GM18870 (cell line): ENCODE results near the gene SPX.

ENCODE experiments used
- ATAC-seq: cut with Tn5 transposase; IDR thresholded peaks from one replicate; pipeline ENCODE4 v1.9.1; 2021; ENCODE audit warnings: moderate library complexity; ENCODE audit not compliant: unreplicated experiment

The SPX gene, protein sequence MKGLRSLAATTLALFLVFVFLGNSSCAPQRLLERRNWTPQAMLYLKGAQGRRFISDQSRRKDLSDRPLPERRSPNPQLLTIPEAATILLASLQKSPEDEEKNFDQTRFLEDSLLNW

DNA sequence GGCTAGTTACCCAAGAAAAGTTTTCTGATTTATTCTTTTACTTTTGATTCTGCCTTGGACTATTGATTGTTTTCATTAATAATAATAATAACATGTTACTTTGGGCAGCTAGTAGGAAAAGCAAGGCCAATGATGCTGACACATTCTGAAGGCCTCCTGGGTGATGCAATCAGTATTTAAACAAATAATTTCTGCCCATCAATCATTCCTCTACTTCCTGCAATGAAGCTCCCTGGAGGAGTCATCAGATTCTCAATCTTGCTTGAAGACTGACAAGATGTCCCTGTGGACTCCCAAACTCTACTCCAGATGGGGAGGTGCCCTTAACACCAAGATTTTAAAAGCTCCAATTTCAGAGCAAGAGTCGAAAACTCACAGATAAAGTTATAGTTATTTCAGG is at the start of gene SPX:
TSS of gene SPX (plus strand) at position 244 of the 400 bp plus-strand sequence. CDS start 177 bp downstream, outside the sequence.
- ATAC-seq, result no peak

DNA sequence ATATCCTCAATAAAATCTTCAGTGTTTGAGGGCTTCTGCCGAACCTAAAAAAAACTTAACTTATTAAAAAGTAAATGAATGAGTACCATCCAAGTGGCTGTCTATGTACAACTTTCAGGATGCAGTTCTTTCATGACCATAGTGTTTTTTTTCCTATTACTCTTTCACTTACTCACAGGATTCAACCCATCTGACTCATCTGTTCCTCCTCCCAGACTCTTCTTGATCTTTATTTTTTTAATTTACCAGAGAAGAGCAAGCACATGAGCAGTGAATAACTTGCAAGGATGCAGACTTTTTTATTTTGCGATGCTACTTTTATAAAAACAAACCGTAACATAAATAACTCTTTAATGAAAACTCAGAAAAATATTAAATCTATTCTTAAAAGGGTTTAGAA is 49.1 kb upstream of the SPX start:
- no peak for ATAC-seq

DNA sequence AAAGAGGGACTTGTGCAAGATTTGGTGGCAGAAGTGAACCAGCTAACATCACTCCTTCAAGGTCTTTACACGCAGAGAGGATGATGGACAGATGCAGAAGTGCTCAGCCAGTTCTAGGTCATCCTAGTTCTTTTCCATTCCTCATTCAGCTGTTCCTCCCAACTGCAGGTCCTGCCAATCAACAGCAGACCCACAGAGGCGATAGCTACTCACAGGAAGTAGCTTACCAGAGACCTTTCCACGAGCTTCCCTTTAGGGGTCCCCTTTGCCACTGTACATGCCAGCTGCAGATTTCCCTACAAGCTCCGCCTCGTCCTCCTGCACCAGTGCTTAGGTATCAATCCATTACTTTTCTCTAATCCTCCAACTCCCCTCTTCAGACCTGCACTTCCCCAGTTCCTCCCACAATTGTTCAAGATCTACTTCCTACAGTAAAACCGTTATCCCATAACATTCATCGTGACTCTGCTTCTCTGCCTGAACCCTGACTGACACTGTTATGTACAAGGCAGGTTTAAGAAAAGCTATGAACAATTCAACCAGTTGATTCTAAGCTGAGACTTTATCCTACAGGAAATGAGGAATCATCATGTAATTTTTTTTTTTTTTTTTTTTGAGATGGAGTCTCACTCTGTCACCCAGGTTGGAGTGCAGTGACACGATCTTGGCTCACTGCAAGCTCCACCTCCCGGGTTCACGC is 47.2 kb upstream of the SPX start:
- no peak for ATAC-seq

DNA sequence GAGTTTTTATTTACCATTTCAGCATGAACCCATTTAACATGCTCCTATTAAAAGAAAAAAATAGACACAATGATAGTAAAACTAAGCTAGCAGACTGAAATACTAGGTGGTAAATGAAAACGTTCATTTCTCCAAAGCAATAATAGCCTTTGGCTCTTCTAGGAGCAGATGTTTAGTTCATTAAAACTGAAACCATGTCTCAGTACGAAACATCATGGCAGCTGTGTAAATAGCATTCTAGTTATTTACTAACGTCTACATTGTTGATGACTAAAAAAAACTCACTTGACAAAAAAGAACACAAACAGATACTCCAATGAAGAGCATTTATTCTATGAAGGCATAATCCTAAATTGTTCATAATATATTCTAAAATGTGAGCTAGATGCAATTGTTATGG is 42.6 kb upstream of the SPX start:
- no peak for ATAC-seq

DNA sequence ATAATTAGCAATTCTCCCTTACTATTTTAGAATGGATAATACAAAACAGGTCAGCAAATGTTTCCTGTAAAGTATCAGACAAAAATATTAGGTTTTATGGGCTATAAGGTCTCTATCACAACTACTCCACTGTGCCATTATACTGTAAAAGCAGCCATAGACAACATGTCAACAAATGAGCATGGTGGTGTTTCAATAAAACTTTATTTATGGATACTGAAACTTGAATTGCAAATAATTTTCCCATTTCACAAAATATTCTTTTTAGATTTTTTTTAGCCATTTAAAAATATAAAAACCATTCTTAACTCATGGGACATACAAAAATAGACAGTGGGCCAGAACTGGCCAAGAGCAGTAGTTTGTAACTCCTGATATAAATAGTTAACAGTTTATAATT is 40.1 kb upstream of the SPX start:
- no peak for ATAC-seq

DNA sequence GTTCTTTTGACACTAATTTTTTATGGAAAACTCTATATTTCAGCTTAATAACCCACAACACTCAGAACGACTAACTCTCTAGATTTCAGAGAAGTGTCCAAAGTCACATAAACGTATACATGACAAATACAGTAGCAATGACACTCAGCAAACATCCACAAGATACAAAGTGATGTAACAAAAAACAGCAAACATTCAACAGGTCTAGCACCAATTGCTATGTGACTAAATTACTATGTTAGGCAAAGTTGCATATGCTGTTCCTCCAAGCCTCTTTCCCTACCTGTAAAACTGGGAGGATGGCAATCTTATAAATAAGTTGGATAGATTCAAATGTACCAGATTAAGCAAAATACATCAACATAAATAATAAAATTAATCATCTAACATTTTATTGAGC is 26.3 kb upstream of the SPX start:
- no peak for ATAC-seq

DNA sequence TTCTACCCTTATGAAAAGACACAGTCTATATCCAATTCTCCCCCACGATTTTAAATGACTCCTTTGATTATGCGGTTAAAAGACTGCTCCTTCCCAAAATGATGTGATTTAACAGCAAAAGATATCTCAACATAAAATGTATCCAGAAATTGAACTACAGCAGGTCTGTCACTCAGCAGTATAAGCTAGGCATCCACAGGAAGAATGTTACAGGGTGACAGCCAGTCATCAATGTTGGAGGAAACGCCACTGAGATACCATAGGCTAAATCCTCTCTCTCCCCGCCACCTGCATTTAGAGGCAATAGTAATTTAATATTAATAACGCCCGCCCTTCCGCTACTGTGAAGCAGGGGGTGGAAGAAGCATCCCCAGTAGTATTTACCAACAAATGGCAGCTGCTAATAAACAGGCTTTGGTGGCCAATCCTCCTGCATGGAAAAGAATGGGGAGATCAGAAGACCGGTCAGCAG is 25.3 kb upstream of the SPX start:
- ATAC-seq, result no peak

DNA sequence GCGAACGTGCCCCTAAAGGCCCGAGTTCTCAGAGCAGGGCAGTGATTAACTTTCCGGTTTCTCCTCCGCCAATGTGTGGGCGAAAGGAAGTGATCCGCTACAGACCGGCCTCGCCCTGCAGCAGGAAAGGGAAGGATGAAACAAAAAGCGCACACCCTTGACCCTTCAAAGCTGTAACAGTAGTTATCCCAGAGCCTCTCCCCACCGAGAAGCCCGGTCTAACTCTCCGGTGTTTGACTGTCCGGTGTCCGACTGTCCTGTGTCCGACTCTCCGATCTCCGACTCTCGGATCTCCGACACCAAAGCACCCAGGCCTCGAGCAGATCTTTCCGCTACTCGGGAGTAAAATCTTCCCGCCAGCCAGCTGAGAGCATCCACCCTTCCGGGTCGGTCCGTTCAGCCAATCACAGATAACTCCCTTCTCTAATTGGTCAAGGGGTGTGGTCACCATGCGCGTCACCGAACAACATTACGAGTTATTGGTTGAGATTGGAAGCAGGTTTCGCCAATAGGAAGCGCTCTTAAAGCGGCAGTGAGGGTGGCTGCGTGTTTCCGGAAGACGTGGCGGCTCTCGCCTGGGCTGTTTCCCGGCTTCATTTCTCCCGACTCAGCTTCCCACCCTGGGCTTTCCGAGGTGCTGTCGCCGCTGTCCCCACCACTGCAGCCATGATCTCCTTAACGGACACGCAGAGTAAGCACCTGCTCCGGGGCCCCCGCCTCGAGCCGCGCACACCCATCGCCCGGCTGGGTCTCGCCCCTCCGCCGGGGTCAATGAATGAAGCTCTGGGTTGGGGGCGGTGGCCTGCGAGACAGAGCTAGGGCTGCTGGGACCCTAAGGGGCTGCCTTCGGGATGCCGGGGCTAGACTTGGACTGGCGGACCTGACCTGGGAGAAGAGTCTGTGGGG is 24.6 kb upstream of the SPX start, which contains the start of the genes GOLT1B and RECQL:
TSS of gene GOLT1B (plus strand) at position 532 of the 906 bp plus-strand sequence. CDS start at position 667, 135 bp downstream.
TSS of gene RECQL (minus strand) at position 378 of the 906 bp plus-strand sequence. CDS start 2,065 bp downstream, outside the sequence.
- ATAC-seq, result peak; percentile 100

DNA sequence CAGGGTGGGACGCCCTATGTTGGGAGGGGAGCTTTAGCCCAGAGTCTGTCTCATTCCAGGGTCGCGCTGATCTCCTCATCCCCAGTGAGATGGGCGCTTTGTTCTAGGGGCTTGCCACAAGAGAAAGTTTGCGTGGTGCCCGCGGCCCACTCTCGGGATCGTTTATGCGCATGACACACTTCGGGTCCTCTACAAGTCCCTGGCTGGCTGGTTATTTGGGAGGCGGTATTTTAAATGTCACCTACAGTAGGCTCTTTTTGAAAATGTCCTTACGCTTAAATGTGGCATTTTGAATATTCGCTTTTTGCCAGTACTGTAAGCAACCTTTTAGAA is 24.0 kb upstream of the SPX start:
- no peak for ATAC-seq

DNA sequence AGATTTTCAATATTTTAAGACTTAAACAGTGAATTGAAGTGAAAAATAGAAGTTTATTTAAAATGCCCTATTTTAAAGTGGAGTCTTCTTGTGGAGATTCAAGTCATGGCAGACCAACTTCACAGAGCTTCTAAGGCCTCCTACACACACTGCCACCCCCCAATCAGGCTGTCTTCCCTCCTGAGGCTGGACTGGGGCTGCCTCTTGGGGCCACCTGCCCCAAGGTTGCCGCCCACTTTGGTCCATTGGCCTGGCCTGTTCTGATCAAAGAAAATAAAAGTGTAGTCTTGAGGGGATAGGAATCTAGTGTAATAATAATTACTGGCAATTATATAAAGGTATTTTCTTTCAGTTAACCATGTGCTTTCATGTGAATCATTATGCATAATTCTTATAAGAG is 23.2 kb upstream of the SPX start:
- ATAC-seq, result no peak

DNA sequence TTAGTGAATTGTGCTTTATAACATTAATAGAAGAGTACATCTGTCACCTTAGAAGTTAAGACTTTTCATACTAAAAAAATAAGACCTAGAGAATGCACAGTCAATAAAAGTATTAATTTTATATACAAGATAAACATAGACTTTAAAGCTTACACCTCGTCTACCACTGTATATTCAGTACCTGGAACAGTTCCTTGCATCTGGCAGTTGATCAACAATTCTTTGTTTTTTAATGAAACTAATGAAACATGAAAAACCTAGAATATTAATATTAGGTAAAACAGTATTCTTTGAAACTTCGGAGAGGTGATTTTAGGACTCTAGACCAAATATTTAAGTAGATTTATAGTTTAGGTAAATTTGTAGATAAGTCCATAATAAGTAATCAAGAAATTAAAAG is 20.2 kb upstream of the SPX start:
- no peak for ATAC-seq

DNA sequence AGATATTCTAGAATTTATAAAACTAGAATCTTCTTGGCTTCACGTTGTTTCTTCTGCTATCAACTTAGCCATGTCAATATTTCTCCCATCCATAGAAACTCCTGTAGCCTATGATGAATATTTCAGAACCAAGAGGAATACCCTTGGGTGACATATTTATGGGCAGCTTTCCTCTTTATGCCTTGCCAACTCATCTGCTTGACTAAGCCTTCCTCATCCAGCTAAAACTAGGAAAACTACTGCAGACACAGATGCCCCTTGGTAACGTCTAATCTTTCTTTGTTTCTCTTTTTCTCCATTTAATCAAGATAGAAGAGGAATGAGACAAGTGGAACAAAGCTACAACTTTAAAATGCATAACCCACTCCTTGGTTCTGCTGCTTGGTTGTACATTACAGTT is 18.2 kb upstream of the SPX start:
- ATAC-seq, result no peak

DNA sequence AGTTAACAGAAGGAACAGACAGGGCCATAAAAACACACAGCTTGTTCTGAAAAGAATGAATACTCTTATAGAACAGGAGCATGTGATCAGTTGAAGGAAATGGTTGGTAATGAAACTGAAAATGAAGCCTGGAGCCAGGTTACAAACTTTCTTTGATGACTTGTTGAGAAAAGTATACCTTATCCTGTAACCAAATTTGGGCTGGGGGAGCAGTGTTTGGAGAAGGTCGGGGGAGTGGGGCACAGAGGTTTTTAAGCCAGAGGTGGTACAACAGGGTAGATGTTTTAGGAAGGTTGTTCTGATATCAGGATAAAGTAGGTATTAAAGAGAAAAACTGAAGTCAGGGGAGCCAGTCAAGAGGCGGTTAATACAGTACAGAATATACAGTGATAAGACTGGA is 16.3 kb upstream of the SPX start:
- peak; percentile 97 for ATAC-seq

DNA sequence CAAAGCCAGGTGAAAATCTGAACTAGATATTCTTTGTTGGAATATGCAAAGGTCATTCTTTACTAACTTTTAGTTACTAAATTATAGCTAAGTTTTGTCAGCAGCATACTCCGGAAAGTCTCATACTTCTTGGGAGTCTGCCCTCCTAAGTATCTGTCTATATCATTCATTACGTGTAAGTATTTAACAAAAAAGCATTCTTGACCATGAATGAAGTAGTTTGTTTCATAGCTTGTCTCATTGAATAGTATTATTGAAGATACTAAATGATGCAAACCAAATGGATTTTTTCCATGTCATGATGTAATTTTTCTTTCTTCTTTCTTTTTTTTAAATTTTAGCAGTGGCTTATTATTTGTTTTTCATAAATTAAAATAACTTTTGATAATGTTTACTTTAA is 9.8 kb upstream of the SPX start:
- no peak for ATAC-seq

DNA sequence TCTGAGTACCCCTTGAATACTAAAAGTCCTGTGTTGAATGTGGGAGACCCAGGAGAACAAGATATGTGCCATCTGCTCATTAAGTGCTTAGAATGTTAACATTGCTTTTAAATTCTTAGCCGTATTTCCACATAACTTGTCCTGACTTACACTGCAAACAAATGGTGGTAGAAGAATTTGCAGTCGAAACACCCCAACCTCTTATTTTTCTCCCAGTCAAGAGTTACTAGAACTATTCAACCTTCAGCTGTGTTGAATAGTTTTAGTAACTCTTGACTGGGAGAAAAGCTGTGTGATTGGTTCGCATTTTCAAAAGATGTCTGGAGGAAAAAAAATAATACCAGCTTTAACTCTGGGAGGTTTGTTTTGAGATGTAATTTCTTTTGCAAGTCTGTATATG is 7.6 kb upstream of the SPX start:
- no peak for ATAC-seq

DNA sequence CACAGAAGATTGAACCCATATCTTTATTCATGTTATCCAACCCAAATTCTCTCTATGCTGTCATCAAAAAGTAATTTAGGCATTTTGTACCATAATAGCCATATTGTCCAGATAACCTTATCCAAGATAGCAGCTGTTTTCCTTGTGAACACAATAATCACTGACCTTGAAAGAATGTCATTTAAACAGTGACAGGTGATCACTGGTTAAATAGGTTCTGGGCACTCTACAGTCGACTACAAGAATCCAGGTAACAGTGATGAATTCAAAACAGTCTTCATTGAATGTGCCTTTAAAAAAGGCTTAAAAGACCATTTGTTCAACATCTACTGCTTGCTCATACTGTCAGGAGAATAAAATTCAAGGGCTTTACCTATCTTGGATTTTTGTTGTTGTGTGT is 4.6 kb upstream of the SPX start:
- ATAC-seq, result no peak

DNA sequence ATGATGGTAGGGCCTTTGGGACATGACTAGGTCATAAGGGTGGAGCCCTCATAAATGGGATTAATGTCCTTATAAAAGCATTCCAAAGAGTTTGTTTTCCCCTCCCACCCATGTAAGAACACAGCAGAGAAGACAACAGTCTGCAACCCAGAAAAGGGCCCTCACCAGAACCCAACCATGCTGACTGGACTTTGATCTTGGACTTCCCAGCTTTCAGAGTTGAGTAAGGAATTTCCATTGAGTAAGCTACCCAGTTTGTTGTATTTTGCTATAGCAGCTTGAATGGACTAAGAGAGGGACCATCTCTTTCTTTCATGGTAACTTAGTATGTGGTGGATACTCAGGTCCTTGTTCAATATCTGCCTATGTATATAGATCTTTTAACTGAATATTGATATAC is 2.9 kb upstream of the SPX start:
- ATAC-seq, result no peak

DNA sequence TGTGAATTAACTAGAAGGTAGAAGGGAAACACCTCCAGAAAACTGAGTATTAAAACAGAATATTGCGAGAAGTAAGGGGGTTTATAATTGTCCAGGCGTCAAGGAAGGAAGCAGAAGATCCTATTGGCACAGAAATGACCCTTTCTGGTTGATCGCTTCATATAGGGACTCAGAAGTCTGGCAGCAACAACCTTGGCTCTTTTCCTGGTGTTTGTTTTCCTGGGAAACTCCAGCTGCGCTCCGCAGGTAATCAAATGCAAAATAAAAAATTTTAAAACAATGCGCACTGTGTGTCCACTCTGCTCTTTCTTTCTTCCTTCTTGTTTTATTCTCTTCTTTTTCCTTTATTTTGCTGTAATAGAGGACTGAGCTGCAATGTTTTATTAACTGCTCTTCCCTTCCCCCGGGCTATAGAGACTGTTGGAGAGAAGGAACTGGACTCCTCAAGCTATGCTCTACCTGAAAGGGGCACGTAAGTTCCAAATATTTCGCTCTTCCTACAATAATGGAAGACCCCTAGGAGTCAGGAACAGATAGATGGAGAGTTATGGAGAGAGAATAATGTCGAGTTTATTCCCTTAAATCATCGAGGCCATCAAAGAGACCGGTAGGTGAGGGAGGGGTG is 737 bp downstream of the SPX start:
- ATAC-seq, result no peak

DNA sequence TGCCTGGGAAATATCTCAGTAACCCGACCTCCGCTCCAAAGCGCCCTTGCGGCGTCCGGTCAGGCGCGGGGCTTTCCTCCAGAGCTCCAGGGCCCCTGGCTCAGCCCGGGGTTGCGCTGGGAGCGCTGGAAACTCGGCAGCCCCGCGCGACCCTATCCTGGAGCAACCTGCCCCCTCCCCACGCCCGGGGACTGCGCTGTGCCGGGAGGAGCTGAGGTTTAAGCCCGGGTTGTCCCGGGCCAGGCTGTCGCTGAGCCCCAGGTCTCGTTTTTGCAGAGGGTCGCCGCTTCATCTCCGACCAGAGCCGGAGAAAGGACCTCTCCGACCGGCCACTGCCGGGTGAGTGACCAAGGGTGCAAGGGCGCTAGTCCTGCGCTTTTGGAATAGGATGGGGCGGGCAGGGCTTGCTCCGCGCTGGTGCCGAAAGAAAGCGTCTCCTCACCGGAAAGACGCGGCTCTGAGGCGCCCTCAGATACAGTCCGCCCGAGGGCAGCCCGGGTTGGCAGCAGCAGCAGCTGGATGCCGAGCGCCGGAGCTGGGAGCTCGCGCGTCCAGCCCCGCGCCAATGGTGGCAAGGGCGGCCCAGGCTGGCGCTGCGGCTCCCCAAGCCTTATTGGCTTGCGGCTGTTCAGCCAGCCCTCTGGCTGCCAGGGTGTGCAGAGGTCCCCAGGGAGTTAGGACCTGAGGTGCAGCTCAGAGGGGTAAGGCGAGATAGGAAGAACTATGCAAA is 1.5 kb downstream of the SPX start:
- peak; percentile 92 for ATAC-seq

DNA sequence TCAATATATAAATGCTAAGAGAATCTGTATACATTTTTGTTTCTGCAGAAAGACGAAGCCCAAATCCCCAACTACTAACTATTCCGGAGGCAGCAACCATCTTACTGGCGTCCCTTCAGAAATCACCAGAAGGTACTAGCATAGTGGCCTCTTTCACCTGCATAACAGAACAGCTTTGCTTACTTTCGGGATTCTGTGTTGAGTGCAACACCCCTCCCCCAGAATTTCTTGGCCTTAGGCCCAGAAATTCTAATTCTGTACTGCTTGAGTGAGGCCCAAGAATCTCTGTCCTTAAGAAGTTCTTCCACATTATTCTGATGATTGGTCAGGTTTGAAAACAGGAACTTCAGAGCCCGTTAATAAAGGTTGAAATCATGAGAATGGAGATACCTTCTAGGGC is 2.9 kb downstream of the SPX start:
- ATAC-seq, result no peak

DNA sequence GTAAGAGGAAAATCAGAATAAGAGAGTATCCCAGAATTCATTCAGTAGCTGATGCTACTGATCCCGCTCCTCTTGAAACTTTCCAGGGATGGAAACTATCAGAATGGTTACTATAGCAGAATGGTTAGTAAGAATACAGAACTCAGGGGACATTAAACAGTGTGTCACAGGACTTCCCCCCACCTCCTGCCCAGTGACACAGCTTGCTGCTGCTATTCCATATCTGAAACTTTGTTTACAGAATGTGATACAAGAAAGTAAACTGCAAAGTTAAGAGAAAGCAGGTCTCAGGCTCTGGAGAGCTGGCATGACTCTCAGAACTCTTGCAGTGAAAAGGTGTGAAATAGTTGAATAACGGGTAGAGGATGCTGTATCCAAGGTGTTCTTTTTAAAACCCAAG is 3.4 kb downstream of the SPX start:
- no peak for ATAC-seq
